HEK293 (cell line): ENCODE results near the gene HSF2BP.
"Not testable (repeated sequence)": the region's sequence is repeated elsewhere in the genome, so short reads cannot be mapped to it uniquely, and the experiment has no call there.

Experiments used
- CTCF ChIP-seq: fragments of 450-650 bp; formaldehyde crosslinking; IDR thresholded peaks from 2 replicates; pipeline ENCODE4 v1.5.1; 2016; ENCODE audit warnings: missing biosample characterization, missing genetic modification characterization
- HOXA7 ChIP-seq: sonication (generic); formaldehyde crosslinking; IDR thresholded peaks from 2 replicates; pipeline ENCODE4 v1.8.1; 2022; ENCODE audit warnings: missing genetic modification reagents, borderline replicate concordance
- INSM2 ChIP-seq: fragments of 450-650 bp; formaldehyde crosslinking; IDR thresholded peaks from 2 replicates; pipeline ENCODE4 v1.5.1; 2016; ENCODE audit warnings: missing biosample characterization, missing genetic modification characterization
- PBX3 ChIP-seq: sonication (generic); formaldehyde crosslinking; IDR thresholded peaks from 2 replicates; pipeline ENCODE4 v1.8.1; 2022; ENCODE audit warnings: mild to moderate bottlenecking, moderate library complexity, missing genetic modification reagents
- YY1 ChIP-seq: fragments of 450-650 bp; formaldehyde crosslinking; IDR thresholded peaks from 2 replicates; pipeline ENCODE4 v1.5.1; 2018; ENCODE audit warnings: missing biosample characterization, missing genetic modification characterization
- ZNF48 ChIP-seq: fragments of 450-650 bp; formaldehyde crosslinking; IDR thresholded peaks from 2 replicates; pipeline ENCODE4 v1.5.1; 2016; ENCODE audit warnings: missing biosample characterization, missing genetic modification characterization
- ZNF488 ChIP-seq: fragments of 450-650 bp; formaldehyde crosslinking; IDR thresholded peaks from 2 replicates; pipeline ENCODE4 v1.5.1; 2016; ENCODE audit warnings: missing biosample characterization, missing genetic modification characterization
- ZNF501 ChIP-seq: fragments of 450-650 bp; formaldehyde crosslinking; IDR thresholded peaks from 2 replicates; pipeline ENCODE4 v1.5.1; 2016; ENCODE audit warnings: missing biosample characterization, missing genetic modification characterization
- ZNF518A ChIP-seq: fragments of 450-650 bp; formaldehyde crosslinking; conservative IDR thresholded peaks from 2 replicates; pipeline ENCODE4 v1.5.1; 2016; ENCODE audit warnings: low read depth, missing biosample characterization, missing genetic modification characterization
- ZNF561 ChIP-seq: fragments of 450-650 bp; IDR thresholded peaks from 2 replicates; pipeline ENCODE4 v1.5.1; 2018; ENCODE audit warnings: missing biosample characterization, missing genetic modification characterization, borderline replicate concordance
- ZNF580 ChIP-seq: fragments of 450-650 bp; formaldehyde crosslinking; IDR thresholded peaks from 2 replicates; pipeline ENCODE4 v1.5.1; 2016; ENCODE audit warnings: missing biosample characterization, missing genetic modification characterization
- ZNF629 ChIP-seq: fragments of 450-650 bp; formaldehyde crosslinking; IDR thresholded peaks from 2 replicates; pipeline ENCODE4 v1.5.1; 2017; ENCODE audit warnings: missing biosample characterization, missing genetic modification characterization
- ZNF639 ChIP-seq: fragments of 450-650 bp; formaldehyde crosslinking; IDR thresholded peaks from 2 replicates; pipeline ENCODE4 v1.5.1; 2016; ENCODE audit warnings: missing biosample characterization, missing genetic modification characterization
- ZNF837 ChIP-seq: fragments of 450-650 bp; formaldehyde crosslinking; IDR thresholded peaks from 2 replicates; pipeline ENCODE4 v1.5.1; 2016; ENCODE audit warnings: missing biosample characterization, missing genetic modification characterization

GRCh38 chr21:43540561-43540960 lies 118.7 kb downstream of the HSF2BP start:
- TF ChIP-seq CTCF; HOXA7 (CRISPR knock-in tag); YY1 (tag by site-specific recombination); ZNF48; ZNF501 (tag by site-specific recombination); ZNF561 (tag by site-specific recombination); INSM2 (tag by site-specific recombination); ZNF518A; ZNF580; ZNF639 (tag by site-specific recombination); ZNF629 (tag by site-specific recombination); PBX3 (CRISPR knock-in tag); ZNF488 (tag by site-specific recombination); ZNF837 (tag by site-specific recombination): not testable (repeated sequence)
